ENCODE measurements around the gene ENTPD8.

DNA sequence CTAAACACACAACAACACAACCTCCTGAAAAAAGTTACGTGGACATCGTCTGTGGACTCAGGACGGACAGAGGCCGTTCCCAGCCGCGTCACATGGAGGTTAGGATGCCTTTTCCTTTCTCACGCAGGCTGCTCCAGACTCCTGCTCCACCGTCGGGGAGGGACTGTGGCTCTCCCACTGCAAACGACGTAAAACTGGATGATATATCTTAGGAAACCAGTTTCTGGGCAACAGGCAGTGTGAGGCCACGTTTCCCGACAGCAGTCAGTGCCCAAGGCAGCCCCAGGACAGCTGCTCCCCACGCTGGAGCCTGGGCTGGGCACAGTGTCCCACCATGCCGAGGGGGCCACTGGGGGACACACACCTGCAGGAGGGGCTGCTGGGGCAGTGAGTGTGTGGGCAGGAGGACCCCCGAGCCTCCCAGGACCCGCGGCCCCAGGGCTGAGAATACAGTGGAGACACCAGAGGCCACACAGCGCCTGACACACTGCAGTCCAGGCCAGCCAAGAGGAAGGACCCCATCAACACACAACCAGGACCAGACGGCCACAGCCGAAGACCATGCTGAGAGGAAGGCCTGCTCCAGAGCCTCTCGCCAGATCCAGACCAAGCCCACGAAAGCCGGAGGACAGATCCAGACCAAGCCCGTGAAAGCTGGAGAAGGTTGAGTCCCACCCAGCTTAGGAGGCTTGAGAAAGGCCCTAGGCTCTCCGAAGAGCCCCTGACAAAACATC lies 44.4 kb downstream of the ENTPD8 start:
- TF ChIP-seq, protein P1, sequence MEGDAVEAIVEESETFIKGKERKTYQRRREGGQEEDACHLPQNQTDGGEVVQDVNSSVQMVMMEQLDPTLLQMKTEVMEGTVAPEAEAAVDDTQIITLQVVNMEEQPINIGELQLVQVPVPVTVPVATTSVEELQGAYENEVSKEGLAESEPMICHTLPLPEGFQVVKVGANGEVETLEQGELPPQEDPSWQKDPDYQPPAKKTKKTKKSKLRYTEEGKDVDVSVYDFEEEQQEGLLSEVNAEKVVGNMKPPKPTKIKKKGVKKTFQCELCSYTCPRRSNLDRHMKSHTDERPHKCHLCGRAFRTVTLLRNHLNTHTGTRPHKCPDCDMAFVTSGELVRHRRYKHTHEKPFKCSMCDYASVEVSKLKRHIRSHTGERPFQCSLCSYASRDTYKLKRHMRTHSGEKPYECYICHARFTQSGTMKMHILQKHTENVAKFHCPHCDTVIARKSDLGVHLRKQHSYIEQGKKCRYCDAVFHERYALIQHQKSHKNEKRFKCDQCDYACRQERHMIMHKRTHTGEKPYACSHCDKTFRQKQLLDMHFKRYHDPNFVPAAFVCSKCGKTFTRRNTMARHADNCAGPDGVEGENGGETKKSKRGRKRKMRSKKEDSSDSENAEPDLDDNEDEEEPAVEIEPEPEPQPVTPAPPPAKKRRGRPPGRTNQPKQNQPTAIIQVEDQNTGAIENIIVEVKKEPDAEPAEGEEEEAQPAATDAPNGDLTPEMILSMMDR (IDR thresholded peaks at IDR 0.05), result no peak
- TF ChIP-seq POLR2A (IDR thresholded peaks at IDR 0.05), result no peak
